UCSD-AML1 (cell line): Measurements from ENCODE around the gene IKZF1.

Source experiments
- DNase-seq: peaks from one replicate; lab custom pipeline; 2025; ENCODE audit not compliant: unreplicated experiment; lab: John Stamatoyannopoulos, UW

IKZF1 gene

GRCh38 chr7:50369143-50370026, 64.9 kb downstream of the IKZF1 start:
- no peak for DNase-seq

DNA sequence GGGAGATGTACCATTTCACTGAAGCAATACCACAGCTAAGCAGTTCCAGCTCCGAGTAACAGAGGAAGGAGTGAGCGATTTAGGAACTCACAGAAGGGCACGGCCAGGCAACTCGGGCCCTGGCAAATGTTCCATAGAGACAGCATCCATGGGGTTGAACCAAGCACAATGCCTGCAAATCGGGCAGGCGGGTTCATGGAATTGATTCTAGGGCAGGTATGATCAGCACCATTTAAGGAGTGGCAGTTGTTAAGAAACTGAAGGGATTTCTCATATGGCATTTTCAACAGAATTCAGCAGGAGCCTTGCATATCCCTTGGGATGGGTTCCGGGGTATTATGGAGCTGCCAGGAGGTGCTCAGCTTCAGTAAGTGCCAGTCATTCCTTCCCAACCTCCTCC, 66.4 kb downstream of the IKZF1 start:
- DNase-seq: no peak

DNA sequence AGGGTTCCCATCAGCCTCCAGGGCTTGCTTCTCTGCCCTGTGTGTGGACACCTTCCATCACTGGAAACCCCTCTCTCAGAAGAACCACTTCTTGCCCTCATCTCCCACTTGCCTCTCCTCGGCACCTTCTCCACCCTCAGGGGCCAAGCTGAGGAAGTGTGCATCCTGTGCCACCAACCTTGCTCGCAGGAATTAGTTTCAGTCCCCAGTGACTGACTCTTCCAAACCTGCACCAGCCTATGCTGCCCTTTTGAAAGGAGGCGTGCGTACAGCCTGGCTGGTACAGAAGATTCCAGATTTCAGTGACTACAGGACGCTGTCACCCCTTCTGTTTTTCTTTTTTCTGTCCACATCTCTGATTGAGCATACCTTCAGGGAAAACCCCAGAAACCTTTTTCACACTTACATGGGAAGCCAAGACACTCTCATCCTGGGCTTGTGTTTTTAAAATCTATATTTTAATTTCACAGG, 67.1 kb downstream of the IKZF1 start:
- DNase-seq: no peak

DNA sequence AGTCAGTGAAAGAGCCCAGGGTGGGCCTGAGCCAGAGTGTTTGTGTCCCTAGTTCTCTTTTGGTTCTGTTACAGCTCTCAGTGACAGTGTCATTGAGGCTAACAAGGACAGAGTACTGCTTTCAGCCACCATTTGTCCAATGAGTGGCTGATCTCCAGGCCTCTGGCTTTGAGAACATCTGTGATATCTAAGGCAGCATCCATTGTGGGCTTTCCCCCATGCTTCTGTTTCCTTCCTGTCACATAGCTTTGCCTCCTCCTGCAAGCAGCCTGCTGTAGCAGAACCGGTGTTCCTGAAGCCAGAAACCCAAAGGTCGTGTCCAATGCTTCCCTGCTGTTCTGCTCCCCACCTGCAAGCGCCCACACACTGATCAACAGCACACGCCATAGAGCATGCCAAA, 68.4 kb downstream of the IKZF1 start:
- no peak for DNase-seq

DNA sequence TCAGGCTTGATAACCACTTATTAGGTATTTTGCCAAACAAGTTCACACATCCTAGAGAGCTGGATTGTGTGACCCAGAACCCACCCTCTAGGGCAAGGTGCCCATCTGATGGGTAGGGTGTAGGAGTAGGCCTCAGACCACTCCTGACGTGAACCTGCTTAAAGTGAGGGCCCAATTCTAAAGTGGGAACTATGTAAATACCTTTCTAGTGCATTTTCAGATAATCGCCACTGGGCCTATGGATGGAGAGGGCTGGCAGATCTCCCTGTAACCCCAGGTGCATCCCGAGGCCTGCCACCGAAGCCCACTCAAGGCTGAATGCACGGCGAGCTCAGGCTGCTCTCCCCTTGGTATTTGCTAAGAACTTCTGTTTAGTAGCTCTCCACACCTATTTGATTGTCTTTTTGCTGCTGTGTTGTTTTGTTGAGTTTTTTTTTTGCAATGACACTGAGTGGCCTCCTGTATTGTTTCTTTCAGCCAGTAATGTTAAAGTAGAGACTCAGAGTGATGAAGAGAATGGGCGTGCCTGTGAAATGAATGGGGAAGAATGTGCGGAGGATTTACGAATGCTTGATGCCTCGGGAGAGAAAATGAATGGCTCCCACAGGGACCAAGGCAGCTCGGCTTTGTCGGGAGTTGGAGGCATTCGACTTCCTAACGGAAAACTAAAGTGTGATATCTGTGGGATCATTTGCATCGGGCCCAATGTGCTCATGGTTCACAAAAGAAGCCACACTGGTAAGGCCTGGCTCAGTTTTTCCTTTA, 71.7 kb downstream of the IKZF1 start:
- DNase-seq: no peak

- DNase-seq: no peak
Measured at GRCh38 chr7:50377356-50377755, 72.8 kb downstream of the IKZF1 start.

GRCh38 chr7:50379082-50379481, 74.6 kb downstream of the IKZF1 start:
- DNase-seq: no peak

DNA sequence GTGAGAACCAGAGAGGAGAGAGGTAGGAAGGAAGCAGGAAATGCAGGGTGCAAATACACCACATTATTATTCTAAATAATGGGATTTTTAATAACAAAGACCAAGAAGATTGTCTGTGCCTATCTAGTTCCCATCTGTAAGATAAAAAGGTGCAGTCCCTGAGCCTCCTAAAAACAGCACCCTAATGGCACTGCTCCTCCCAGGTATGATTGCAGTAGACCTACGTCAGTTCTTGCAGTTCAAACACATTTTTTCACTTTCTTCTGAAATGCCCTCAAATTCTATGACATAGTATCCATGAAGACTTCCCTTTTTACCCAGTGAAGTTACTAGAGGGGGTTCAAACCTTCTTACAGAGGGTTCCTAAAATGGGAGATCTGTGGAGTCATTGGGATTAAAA, 75.0 kb downstream of the IKZF1 start:
- no peak for DNase-seq

DNA sequence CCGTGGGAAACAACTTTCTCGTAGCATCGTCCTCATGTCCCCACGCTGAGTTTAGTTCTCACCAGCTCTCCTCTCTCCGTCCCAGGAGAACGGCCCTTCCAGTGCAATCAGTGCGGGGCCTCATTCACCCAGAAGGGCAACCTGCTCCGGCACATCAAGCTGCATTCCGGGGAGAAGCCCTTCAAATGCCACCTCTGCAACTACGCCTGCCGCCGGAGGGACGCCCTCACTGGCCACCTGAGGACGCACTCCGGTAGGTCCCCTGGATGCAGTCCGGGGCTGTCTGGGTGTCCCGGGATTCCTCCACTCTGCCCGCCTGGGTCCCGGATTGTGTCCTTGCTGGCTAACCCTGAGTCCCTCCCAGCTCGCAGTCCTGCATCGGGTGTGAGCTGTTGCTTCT, 77.9 kb downstream of the IKZF1 start:
- DNase-seq: no peak

DNA sequence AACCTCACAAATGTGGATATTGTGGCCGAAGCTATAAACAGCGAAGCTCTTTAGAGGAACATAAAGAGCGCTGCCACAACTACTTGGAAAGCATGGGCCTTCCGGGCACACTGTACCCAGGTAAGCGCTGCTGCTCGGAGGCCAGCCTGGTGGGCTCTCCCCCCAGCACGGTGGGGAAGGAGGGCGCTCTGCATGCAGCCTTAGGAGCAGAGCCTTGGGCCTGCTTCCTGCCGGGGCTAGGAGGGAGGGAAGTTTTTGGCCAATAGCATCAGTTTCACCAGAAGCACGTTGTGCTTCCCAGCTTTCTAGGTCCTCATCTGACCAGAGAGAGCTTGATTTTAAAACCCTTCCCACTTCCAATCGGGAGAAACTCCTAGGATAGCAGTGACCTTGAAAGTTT, 82.8 kb downstream of the IKZF1 start:
- no peak for DNase-seq

- no peak for DNase-seq
Measured at GRCh38 chr7:50389961-50390360, 85.4 kb downstream of the IKZF1 start.

GRCh38 chr7:50391386-50391785, 86.9 kb downstream of the IKZF1 start:
- DNase-seq: no peak

GRCh38 chr7:50393076-50393475, 88.6 kb downstream of the IKZF1 start:
- DNase-seq: no peak

DNA sequence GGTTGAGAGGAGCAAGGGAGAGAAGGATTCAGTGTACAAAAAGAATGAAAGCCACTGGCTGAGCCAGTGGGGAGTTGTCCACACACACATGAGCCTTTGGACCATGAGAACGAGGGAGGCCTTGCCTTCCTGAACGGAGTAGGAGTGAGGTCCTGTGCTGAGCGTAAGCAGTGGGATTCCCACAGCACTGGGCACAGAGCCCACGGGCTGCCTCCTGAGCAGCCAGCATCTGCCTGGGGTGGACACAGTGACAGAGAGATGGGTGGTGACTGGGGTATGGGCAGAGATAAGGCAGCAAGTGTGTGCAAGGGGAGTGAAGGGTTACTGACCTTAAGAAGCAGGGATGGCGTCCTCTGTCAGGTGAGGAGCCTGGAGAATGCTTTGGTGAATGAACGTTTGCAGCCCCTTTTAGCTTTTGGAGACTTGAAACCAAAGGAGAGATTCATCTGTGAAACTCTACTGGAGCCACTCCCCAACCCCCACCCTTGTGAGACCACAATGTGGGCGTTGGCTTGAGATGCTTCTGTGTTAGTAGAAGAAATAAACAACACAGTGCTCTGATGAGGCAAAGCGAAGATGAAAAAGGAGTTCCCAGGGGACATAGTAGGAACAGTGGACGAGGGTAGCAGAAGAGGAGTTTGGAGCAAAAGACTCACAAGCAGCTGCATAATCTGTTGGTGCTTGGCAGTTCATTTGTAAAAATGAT, 89.2 kb downstream of the IKZF1 start:
- no peak for DNase-seq

GRCh38 chr7:50394315-50394714, 89.8 kb downstream of the IKZF1 start:
- no peak for DNase-seq

DNA sequence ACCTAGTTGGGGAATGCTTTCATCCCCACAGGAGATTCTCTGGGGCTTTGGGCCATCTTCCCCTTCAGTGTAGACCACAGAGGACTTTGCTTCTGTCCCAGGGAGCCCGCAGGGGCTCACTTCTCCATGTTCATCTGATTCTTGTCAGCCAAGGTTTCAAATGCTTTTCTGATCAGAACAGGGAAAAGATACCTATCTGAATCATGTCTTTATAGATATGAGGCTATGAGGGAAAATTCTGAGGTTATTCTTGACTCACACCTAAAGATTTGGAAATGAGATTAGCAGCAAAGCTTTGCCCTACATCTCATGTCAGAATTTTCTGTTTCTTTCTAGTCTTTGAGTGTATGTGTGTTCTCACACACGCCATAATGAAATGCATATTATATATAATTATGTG, 92.3 kb downstream of the IKZF1 start:
- DNase-seq: no peak

- DNase-seq: no peak
Measured at GRCh38 chr7:50397320-50397970, 92.9 kb downstream of the IKZF1 start.

- no peak for DNase-seq
Measured at GRCh38 chr7:50397971-50398324, 93.4 kb downstream of the IKZF1 start.

DNA sequence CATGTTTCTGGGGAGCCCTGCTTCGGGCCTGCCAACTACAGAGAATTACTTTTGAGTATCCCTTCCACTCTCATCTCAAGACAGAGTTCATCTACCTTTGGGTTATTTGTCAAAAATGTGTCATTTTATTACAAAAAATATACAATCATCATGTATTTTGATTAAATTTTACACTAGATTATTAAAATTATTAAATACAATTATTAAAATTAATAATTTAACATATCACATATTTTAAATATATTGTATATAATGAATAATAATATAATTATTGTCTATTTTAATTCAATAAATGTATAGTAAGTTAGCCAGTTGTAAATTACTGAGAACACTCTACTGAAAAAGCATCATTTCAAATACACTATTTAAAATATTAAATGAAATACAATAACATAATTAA, 94.7 kb downstream of the IKZF1 start:
- DNase-seq: no peak

DNA sequence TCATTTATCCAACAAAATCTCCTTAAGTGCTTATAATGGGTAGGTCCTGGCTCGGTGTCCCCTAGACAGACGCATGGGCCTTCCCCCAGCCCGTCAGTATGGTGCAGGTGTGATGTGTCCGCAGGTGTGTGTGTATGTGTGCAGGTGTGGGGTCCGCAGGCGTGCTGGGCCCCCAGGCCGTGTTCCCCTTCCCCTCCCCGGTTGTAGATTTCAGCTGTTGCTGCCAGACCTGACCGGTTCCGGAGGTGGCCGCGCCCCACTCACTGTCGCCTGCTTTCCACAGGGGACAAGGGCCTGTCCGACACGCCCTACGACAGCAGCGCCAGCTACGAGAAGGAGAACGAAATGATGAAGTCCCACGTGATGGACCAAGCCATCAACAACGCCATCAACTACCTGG, 95.1 kb downstream of the IKZF1 start:
- no peak for DNase-seq

DNA sequence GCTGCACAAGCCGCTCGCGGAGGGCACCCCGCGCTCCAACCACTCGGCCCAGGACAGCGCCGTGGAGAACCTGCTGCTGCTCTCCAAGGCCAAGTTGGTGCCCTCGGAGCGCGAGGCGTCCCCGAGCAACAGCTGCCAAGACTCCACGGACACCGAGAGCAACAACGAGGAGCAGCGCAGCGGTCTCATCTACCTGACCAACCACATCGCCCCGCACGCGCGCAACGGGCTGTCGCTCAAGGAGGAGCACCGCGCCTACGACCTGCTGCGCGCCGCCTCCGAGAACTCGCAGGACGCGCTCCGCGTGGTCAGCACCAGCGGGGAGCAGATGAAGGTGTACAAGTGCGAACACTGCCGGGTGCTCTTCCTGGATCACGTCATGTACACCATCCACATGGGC, 95.6 kb downstream of the IKZF1 start:
- DNase-seq: no peak
